NOMO-1 treated with dmso at 0.1 percent for 144 hours (cell line): ENCODE measurements around the gene AAMP.

Source experiments
- DNase-seq: peaks from one replicate; lab custom pipeline; 2025; ENCODE audit not compliant: unreplicated experiment; lab: John Stamatoyannopoulos, UW

AAMP gene

GRCh38 chr2:218294430-218295022 lies 24.6 kb upstream of the AAMP start:
- no peak for DNase-seq

DNA sequence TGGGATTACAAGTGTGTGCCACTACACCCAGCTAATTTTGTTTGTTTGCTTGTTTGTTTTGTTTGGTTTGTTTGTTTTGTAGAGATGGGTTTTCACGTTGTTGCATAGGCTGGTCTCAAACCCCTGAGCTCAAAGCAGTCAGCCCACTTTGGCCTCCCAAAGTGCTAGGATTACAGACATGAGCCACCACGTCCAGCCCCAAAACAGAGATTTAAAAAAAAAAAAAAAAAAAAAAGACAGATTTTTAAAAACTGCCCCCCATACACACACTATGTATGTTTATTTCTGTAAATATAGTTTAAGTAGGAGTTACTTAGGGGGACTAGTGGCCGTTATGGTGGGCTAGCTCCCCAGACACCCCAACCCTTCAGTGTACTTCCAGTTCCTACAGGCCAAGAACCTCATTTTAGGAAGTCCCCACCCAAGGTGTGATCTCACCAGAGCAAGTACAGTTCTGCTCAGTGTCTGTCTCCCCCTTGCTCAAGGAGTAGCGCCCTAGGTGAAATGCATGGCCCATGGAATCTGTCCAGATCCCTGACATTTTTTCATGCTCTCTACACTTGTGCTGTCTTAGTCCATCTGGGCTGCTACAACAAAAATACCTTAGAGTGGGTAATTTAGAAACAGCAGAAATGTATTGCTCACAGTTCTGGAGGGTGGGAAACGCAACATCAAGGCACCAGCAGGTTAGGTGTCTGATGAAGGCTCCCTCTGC lies 23.9 kb upstream of the AAMP start:
- no peak for DNase-seq

DNA sequence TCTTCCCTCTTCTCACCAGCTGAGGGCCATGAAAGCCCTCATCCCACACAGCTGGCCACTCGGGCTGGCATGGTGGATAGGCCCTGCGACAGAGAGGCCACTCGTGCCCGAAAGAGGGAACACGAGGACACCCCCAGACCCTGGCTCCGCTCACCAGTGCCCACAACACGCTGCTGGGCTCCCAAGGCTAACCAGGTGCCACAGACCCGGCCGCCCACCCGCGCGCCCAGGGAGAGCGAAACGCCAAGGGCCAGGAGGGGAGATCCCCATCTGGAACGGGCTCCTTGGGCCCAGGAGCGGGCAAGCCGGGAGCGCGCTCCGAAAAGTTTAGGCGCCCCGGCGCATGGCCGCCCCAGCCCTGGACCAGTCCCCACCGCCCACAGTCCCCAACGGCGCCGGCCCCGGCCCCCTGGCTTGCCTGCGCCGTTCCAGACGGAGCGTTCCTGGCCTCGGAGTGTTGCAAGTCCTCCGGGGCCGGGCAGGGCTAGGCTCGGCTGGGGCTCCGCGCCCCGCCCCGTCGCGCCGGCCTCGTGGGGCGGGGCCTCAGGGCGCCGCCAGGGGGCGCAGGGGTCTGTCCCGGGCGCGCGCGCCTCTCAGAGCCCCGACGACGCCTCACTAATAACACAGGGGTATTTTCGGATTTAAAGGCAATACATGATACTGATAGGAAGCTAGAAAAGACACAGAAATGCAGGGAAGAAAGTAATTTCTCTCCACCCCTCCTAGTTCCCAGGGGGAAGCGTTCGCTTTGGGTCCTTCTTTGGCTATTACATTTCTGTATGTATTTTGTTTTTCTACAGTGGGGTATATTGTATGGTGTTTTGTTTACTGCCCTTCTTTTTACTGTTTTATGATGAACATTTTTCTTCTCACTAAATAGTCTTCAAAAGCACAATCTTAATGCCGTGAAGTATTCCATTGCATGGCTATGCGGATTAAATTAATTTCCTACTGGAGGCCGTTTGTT lies 22.4 kb upstream of the AAMP start, which contains the start of gene TMBIM1:
TSS of gene TMBIM1 (minus strand) at position 456 of the 967 bp plus-strand sequence. CDS start 10,362 bp downstream, outside the sequence.
- peak; percentile 45 for DNase-seq

- DNase-seq, result no peak
Measured at GRCh38 chr2:218291318-218292047, 21.5 kb upstream of the AAMP start.

DNA sequence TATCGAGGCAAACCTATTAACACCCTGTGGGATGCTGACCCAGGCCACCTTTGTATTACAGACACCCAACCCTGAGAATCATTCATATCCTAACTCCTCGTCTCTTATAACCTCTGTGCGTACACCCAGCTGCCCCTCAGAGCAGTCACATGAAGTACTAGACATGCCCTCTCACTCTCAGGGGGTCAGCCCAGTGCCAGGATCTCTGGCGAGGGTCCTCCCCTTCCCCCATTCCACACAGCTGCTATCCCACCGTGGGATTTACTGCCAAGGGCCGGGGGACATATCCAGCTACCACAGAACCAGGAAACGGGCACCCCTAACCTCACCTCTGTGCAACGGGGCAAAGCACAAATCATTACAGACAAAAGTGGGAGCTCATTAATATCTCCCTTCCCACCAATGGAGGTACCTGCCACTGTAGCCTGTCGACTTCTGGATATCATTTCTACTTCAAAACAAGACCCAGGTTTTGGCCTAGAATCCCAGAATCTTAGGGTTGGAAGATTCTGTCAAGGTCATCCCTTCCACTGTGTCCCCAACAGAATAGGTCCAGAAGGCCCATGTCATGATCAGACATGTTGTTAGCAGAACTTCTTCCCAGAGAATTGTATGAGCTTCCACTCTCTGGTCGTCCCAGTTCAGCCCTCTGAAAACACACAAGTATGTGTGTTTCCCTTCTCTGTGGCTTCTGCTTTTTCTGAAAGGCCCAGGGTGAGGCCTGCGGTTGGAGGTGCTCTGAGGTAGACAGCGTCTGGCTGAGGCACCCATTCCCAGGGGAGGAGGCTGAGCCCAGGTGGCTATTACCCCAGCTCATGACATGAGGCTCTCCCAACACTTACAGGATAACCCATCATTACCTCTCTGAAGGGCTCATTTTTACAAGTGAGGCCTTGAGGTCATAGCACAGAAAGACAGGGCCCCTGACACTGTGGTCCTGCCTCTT lies 20.7 kb upstream of the AAMP start:
- DNase-seq, result peak; percentile 29

DNA sequence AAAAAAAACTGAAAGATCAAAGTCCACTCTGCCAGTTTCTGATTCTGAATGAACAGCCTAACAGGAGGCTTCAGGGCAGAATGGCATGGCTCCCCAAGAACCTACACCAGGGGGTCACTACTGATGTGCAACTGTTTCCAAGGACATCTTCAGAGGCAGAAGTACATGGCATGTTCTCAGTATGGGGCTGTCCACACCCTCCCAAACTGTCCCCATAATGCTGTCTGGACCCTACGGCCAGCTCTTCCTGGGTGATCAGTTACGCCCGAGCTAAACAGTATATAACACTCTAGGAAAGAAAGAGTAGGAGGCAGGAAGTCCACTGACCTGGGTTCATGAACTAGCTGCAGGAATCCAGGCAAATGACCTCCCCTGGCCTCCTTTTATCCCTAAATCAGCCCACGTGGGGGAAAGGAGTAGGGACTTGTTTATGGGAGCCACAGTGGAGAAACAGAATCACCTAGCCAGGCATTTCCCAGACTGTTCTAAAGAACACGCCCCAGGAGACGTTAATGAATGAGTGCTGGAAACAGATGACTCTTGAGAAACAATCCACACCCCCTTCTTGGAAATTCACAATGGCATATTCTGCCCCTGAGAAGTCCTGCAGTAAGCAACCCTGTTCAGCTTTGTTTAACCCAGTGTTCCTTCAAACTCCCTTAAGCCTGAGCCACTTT lies 19.8 kb upstream of the AAMP start:
- DNase-seq, result no peak

DNA sequence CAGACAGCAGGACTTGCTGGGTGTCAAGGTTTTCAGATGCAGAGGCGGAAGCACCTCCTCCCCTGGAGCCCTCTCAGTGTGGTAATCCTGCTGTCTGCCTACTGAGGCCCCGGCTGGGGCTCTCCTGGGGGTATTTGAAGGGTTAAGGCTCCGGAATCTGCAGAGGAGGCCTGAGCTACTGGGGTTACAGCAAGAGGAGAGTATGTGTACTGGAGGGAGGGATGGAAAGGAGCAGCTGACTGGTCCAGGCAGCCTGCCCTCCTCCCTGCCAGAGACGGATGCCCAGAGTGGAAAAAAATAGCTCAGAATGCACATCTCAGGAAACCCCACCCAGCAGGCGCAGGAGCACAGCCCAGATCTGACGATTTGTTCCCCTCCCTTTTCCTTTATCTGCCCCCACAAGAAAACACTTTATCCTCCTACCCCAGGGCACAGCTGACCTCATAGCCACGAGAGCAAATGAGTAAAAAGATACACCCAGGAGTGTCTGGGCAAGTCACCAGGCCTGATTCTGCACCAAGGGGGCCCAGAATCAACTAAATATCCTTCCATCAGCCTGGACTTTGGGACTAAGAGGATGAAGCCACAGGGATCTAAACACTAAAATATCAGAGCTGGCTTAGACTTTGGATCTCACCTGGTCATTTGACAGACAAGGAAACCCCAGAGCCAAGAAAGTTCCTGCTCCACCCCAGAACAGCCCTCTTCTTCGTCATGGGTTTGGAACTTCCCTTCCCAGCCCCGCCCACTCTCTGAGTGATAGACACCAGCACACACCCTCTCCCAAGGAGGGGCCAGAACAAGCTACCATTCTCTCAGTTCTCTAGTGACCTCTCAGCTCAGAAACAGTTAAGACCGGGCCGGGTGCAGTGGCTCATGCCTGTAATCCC lies 16.9 kb upstream of the AAMP start:
- DNase-seq, result peak; percentile 89

GRCh38 chr2:218285604-218286003 lies 15.7 kb upstream of the AAMP start:
- DNase-seq, result no peak

GRCh38 chr2:218284106-218284811 lies 14.3 kb upstream of the AAMP start:
- no peak for DNase-seq

- DNase-seq, result no peak
Measured at GRCh38 chr2:218282173-218282991, 12.4 kb upstream of the AAMP start.

DNA sequence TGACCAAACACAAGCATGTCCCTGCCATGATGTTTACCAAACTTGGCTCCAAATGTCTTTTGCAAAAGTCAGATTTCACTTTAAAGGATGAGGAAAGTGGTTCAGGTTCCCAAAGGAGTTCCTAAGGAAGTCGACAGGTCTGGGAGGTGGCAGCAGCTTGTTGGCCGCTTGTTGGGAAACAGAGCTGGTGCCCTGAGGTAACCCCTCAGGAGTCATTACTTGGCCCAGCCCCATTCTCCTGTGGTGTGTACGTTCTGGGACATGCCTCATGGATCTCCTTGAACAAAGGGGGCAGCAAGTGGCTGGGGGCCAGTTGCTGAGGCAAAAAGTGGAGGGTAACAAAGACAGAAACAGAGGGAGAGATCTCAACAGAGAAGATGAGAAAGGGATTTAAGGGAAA lies 11.5 kb upstream of the AAMP start:
- DNase-seq, result no peak

- DNase-seq, result no peak
Measured at GRCh38 chr2:218280260-218280870, 10.4 kb upstream of the AAMP start.

DNA sequence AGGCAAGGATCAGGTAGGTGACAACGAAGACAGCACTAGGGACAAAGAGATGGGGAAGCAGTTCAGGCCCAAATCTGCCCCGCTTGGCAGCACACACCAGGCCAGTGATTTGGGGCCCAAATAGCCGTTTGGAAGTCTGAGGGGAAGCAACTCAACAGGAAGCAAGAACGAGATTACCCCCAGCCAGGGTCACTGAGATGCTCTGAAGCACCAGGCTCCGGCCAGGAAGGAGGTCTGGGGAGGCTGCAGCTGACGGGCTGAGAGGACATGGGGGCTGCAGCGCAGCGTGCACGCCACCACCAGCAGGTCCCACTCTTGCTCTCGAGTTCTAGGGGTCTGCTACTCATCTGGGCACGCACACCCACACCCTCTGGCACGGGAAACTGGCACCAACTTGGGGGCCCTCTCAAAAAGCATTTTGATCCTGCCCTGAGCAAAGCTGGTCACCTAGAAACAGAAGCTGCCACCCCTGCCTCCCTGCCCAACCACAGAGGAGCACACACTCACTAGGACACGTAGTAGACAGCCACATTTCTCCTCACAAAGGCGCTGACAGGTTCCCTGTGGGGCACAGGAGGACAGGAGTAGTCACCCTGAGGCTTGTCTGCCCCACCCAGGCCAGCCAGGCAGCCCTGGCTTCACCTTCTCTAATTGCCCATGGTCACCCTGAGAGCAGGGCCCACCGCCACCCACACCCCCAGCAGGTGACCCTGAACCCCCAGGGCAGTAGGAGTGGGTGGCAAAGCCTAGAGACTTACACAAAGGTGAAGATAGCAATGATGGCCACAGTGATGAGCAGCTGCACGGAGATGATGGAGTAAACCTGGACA lies 8.8 kb upstream of the AAMP start:
- DNase-seq, result no peak

- no peak for DNase-seq
Measured at GRCh38 chr2:218277921-218278320, 8.0 kb upstream of the AAMP start.

DNA sequence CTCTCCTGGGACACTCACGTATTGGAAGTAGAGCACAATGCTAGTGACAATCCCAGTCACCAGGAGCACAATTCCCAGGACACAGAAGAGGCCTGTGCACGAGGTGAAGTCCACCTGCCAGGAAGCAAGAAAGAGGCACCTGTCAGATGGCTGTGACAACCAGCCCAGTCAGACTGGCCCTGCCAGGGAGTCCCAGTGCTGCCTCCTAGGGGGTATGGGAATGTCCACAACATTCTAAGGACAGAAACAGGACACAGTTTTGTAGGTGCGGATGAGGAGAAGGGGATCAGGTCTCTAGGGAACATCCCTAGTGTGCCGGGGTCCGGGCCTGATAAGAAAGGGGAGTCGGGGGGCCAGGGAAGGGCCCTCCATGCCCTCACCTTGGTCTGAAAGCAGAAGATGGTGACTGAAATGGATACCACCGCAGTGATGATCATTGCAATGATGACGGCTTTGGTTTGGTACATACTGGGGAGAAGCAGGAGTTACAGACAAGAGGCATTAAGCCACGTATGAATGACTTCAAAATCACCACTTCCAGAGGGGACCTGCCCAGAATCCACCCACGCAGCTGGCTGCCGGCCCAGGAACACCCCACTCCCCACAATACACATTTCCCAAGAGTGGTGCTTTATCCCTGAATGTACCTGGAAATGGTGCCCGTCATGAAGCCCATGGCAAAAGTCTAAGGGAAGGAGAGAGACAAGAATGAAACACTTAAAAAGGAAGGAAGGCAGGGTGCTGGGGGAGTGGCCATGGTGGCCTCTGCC lies 7.2 kb upstream of the AAMP start:
- DNase-seq, result no peak
